HG02973 (cell line): ENCODE data around the gene SNF8.

ENCODE experiments used
- ATAC-seq: cut with Tn5 transposase; IDR thresholded peaks from one replicate; pipeline ENCODE4 v1.9.1; 2021; ENCODE audit warnings: moderate library complexity; ENCODE audit not compliant: unreplicated experiment

SNF8 gene

GRCh38 chr17:48930435-48930873 lies 14.2 kb downstream of the SNF8 start:
- no peak for ATAC-seq

- no peak for ATAC-seq
These were observed 14.9 kb downstream of the SNF8 start for GRCh38 chr17:48929812-48930165.

GRCh38 chr17:48928876-48929811 lies 15.5 kb downstream of the SNF8 start:
- no peak for ATAC-seq

- ATAC-seq: no peak
These were observed 16.5 kb downstream of the SNF8 start for GRCh38 chr17:48927978-48928745.

- no peak for ATAC-seq
These were observed 18.7 kb downstream of the SNF8 start for GRCh38 chr17:48925991-48926342.

- no peak for ATAC-seq
These were observed 19.2 kb downstream of the SNF8 start for GRCh38 chr17:48925251-48925990.

GRCh38 chr17:48915459-48916282 lies 29.0 kb downstream of the SNF8 start:
- peak; percentile 62 for ATAC-seq

GRCh38 chr17:48912476-48912875 lies 32.2 kb downstream of the SNF8 start:
- no peak for ATAC-seq

- ATAC-seq: no peak
These were observed 34.3 kb downstream of the SNF8 start for GRCh38 chr17:48910370-48910769.

GRCh38 chr17:48909783-48910182 lies 34.9 kb downstream of the SNF8 start:
- no peak for ATAC-seq

- ATAC-seq: peak; percentile 29
These were observed 35.7 kb downstream of the SNF8 start for GRCh38 chr17:48908853-48909394.

- ATAC-seq: peak; percentile 64
These were observed 36.4 kb downstream of the SNF8 start, which contains the start of gene UBE2Z for GRCh38 chr17:48908047-48908843. TSS of gene UBE2Z (plus strand) at chr17:48908407. CDS start at chr17:48908504, 97 bp downstream.

- ATAC-seq: no peak
These were observed 37.0 kb downstream of the SNF8 start for GRCh38 chr17:48907713-48908046.

GRCh38 chr17:48905987-48906515 lies 38.6 kb downstream of the SNF8 start:
- no peak for ATAC-seq

- no peak for ATAC-seq
These were observed 40.2 kb downstream of the SNF8 start for GRCh38 chr17:48904428-48904827.

GRCh38 chr17:48903401-48903800 lies 41.2 kb downstream of the SNF8 start:
- no peak for ATAC-seq

GRCh38 chr17:48901241-48901640 lies 43.4 kb downstream of the SNF8 start:
- no peak for ATAC-seq

- ATAC-seq: no peak
These were observed 49.8 kb downstream of the SNF8 start for GRCh38 chr17:48894886-48895285.
